GM12872 (cell line): Measurements from ENCODE around the gene TSPAN19.

Experiments
- CTCF ChIP-seq: IDR thresholded peaks from 3 replicates; pipeline ENCODE4 v1.5.1; 2011; ENCODE audit warnings: low read depth, mild to moderate bottlenecking, low read length, moderate library complexity; ENCODE audit not compliant: insufficient read depth

Gene TSPAN19

GRCh38 chr12:84986117-84986516 is 50.0 kb downstream of the TSPAN19 start:
- no peak for TF ChIP-seq CTCF

GRCh38 chr12:84983289-84983688 is 52.8 kb downstream of the TSPAN19 start:
- no peak for TF ChIP-seq CTCF

GRCh38 chr12:84982888-84983287 is 53.2 kb downstream of the TSPAN19 start:
- TF ChIP-seq CTCF = no peak

GRCh38 chr12:84978921-84979320 is 57.2 kb downstream of the TSPAN19 start:
- no peak for TF ChIP-seq CTCF

- no peak for TF ChIP-seq CTCF
These were observed 59.9 kb downstream of the TSPAN19 start for GRCh38 chr12:84976133-84976532.

GRCh38 chr12:84974155-84974815 is 61.8 kb downstream of the TSPAN19 start:
- no peak for TF ChIP-seq CTCF

- TF ChIP-seq CTCF = no peak
These were observed 63.1 kb downstream of the TSPAN19 start for GRCh38 chr12:84973026-84973425.
